Right hindlimb (tissue), 1 donor: ENCODE results near the gene ENOX1.
"Not testable (repeated sequence)": the region's sequence is repeated elsewhere in the genome, so short reads cannot be mapped to it uniquely, and the experiment has no call there.

Source experiments
- DNase-seq: peaks from one replicate; pipeline ENCODE4 v3.0.0-alpha.2; 2018

ENOX1 gene

DNA sequence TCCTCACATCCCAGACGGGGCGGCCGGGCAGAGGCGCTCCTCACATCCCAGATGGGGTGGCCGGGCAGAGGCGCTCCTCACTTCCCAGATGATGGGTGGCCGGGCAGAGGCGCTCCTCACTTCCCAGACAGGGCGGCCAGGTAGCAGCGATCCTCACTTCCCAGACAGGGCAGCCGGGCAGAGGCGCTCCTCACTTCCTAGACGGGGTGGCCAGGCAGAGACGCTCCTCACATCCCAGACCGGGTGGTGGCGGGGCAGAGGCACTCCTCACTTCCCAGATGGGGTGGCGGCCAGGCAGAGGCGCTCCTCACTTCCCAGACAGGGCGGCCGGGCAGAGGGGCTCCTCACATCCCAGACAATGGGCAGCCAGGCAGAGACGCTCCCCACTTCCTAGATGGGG, 370.4 kb downstream of the ENOX1 start:
- DNase-seq, result not testable (repeated sequence)

- DNase-seq, result not testable (repeated sequence)
Measured at GRCh38 chr13:43415903-43416391, 370.8 kb downstream of the ENOX1 start.

DNA sequence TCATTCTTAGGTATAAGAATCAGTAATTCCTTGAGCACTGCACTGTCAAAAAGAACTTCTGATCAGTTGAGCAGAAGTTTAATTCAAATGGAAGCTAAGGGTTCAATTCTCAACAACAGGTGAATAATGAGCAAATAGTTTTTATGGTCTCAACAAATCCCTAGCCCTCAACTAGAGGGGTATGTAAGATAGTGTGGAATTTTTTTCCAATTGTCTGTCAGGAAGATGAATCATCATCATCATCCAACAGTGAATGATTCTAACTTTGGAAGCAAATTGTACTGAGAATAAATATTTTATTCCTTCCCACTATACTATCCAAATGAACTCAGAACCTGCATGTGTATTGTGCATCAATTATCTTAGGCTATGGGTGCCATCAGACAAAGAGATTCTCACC, 372.7 kb downstream of the ENOX1 start:
- no peak for DNase-seq

DNA sequence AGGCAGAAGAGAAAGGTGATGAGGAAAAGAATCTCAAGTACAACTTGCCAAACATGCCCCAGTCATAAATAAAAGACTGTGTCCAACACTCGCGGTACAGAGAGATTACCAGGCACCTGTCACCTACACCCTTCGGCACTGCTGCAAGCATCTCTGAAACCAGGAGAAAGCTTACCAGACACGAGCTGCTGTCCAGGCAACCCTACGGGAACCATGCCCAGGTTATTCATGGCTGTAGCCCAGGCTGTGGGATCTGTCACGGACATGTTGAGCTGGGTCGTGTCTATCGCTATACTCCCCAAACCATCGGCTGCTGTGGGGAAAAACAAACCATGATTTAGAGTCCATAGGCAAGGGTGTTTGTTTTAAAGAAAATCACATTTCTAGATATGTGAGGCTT, 375.0 kb downstream of the ENOX1 start:
- peak; percentile 31 for DNase-seq

DNA sequence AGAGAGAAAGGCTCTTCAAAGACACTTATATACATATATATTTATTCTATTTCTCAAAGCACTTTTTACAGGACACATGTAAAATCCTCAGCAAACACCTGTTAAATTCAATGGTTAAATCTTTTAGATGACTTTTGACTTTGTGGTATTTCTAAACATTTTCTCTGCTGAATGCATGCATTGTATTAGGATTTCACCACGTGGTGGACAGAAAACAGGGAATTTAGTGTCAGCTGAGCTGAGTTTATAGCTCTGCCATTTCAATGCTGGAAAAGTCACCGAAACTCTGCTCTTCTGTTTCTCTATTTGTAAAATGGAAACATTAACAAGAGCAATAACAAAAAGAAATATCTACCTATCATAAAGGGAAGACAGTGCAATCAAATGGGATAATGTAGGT, 375.6 kb downstream of the ENOX1 start:
- DNase-seq, result no peak

GRCh38 chr13:43408274-43408673, 378.5 kb downstream of the ENOX1 start:
- no peak for DNase-seq

GRCh38 chr13:43407023-43407581, 379.7 kb downstream of the ENOX1 start:
- no peak for DNase-seq

- DNase-seq, result no peak
Measured at GRCh38 chr13:43405457-43405856, 381.3 kb downstream of the ENOX1 start.

DNA sequence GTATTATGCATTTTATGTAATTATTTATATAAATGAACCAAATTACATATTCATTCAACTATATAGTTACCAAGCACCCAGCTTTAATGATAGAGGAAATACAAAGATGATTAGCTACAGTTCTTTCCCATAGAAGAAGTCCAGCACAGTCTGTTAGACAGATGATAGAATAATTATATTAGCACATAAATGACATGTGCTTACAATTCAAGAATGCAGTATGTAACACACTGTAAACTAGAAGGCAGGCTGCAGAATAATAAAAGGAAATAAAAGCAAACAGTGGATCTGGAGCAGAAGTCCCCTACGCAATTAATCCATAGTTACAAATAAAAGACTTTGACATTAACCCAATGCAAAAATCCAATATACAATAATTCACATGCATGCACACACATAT, 384.4 kb downstream of the ENOX1 start:
- no peak for DNase-seq

GRCh38 chr13:43401361-43401760, 385.4 kb downstream of the ENOX1 start:
- DNase-seq, result no peak

DNA sequence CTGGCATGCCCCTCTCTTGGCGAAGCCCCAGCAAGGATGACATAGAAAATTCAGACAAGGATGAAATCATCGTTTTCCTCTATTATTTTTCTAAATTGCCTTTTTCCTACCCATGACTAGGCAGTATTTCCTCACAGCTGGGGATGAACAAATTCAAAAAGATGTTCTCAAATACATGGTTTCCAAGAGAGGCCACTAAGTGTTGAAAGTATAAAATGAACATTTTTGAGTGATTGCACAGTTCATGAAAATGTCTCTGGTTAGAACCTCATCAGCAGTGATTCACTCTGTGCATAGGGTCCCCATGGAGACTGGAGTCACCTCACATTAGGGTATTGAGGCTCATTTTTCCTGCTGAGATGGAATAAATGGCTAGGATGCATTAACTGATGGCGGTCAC, 389.7 kb downstream of the ENOX1 start:
- no peak for DNase-seq

DNA sequence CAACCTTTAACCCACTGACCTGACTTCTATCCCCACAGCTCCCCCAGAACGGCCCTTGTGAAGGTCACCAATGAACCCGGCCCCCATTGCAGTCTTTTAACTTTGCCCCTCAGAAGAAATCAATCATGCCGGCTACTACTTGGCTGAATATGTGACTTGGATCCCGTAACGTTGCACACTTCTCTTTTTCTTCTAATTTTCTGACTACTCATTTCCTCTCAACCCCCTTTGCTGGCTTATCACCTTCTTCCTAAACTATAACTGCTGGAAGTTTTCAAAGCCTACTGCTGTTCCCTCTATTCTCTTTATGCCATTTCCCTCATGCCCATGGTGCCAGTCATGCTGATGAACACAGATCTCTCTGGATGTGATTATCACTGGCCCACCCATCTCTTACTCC, 395.7 kb downstream of the ENOX1 start:
- no peak for DNase-seq

DNA sequence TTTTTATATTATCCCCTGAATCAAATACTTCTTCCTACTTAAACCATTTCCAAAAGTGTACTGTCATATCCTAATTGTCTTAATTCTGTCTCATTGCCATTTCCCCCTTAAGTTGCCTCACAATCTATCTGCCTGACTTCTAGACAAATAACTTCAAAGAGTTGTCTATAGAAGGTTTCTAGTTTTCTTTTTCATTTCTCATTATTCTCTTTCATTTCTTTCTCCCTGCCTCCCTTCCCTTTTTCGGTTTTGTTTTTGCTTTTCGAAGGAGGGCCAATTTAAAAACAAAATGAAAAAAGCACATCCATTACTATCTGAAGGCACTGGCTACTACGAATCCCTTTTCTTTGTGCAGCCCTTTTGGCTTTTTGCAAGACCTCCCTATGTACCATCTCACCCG, 396.2 kb downstream of the ENOX1 start:
- DNase-seq, result no peak

DNA sequence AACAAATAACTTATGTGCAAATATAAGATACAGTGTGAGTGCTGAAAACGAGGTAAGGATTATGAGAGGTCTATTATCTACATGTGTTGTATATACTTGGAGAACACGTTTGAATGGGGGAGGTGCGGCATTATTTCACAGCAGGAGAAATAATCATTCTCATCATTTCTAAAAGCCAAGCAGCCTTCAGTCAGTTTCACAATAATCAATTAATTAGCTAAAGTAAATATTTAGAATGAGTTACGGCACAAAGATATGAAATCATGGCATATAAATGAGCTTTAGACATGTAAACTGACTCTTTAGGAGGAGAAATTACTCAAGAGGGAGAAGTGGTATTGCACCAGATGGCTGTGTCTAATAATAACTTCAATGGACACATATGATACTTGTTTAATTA, 396.8 kb downstream of the ENOX1 start:
- DNase-seq, result no peak

DNA sequence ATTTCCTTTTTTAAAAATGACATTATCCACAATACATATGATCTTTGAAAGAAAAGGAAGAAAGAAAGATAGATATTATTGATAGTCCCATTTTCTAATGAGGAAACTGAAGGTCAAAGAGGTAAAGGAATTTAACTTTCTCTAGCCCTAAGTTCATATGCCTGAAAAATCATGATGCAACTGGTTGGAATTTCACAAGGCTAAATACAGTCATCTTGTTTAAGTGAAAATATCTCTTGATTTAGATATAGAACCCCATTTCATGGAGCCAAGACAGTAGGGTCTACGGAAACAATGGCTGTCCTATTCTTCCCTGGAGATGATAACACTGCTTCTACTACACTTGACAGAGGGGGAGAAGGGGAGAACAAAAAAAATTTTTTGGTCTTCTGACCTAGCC, 397.2 kb downstream of the ENOX1 start:
- no peak for DNase-seq

DNA sequence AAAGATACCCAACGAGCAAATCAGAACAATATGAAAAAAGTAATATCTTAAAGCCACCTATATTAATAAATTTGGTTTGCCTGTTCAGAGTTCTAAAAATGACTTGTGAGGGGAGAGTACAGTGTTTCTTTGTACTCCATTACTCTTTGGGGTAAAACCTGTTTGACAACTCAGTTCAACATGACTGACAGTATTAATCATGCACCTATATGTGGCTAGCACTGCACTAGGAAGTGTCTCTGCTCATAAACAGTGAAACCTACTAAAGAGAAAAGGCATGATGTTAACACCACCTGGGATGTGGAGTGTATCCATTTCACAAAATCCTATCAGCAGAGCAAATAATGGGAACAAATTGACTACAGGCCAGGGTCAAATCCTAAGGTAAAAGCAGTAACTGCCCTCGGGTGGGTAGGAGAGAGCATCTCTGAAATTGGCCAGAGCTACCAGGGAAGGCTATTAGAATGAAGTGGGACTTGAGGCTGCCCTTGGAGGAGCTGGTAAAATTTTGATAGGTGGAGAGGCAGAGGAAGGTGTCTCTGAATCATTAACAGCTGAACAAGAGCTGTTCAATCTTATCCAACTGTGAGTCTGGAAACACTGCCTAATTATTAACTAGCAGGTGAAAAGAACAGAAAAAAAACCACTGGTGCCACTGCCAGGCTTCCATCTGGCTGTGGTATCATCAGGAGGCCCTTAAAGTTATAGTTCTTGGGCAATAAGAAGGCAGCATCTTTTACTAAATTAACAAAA, 398.3 kb downstream of the ENOX1 start:
- DNase-seq, result no peak

DNA sequence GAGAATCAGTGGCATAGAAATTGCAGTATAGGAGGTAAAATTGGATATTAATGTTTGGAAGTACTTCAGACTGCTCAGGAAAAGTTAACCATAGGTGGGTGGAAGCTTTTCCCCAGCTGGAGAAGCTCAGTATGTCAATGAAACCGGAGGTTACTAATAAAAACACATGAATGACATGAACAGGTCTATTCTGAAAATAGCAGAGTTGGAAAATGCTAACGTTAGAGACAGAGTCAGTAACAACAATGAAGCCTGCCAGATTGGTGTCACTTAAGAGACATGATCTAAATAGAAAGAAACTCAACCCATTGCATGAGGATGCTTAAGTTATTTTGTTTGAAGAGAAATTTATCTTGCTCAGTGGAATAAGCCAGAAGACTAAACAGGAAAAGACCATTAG, 398.9 kb downstream of the ENOX1 start:
- DNase-seq, result no peak

- DNase-seq, result no peak
Measured at GRCh38 chr13:43383498-43384165, 403.1 kb downstream of the ENOX1 start.

DNA sequence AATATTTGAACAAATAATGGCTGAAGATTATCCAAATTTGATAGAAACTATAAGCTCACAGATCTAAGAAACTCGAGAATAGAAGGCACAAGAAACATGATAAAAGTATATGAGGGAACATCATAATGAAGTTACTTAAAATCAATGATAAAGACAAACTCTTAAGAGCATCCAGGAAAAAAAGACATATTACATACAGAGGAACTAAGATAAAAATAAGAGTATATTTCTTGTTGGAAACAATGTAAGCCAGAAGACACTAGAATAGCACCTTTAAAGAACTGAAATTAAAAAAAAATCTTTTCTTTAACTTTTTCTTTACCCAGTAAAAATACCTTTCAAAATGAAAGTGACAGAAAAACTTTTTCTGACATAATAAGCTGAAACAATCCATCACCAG, 407.0 kb downstream of the ENOX1 start:
- no peak for DNase-seq

GRCh38 chr13:43377973-43378372, 408.8 kb downstream of the ENOX1 start:
- no peak for DNase-seq

- DNase-seq, result no peak
Measured at GRCh38 chr13:43377149-43377548, 409.6 kb downstream of the ENOX1 start.

GRCh38 chr13:43376596-43376995, 410.2 kb downstream of the ENOX1 start:
- DNase-seq, result no peak

DNA sequence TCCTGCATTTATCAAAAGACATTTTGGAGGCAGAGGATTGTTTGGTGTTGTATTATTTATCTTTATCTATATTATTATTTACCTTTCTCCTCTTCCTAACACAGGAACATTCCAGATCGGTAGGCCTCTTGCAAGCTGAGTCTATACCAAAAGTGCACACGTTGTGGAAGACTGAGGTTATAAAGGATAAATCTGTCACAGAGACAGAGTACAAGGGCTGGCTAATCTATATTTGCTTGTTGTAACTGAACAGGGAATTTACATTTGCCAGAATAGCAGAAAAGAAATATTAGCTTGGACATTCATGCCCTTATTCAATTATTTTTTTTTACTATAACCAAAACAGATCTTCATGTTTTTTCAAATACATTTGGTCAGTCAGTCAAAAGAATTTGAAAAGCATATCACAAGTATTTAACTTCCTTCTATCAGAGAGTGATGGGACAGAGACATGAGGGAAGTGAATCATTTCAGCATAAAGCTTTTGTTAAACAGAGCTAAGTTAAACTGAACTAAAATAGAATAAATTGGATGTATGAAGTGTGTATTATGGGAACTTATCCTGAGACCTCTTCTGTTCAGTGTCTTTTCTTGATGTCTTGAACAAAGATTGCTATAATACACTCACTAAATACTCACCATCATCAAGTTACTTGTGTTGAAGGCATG, 410.8 kb downstream of the ENOX1 start:
- no peak for DNase-seq

DNA sequence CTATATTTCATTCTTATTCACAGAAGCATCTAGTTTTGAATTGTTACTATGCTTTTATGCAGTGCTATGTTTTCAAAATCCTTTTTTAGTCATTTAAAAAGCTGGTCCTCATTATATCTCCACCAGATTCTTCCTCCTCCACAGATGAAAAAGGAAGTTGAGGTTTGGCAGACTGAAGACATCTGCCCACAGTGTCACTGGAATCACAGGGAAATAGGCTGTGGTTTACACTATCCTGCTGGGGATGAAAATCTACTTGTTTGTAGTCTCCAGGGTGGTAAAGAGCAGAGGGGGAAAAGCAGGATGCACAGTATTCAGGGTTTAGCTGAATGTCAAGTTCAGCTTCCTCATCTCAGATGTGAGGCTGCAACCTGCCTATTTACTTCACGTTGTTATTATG, 412.2 kb downstream of the ENOX1 start:
- no peak for DNase-seq
